Measurements from ENCODE around the gene CDC42BPA. TPM values are rescaled to one million over a fixed set of nuclear protein-coding genes. Genes with fewer than 3 reads are reported as not detected.

The CDC42BPA gene
- polyA plus RNA-seq, 1 donor (not counting 4 experiments of a cell fraction or from before 2014, with no cell fraction given), result 9.2 TPM

DNA sequence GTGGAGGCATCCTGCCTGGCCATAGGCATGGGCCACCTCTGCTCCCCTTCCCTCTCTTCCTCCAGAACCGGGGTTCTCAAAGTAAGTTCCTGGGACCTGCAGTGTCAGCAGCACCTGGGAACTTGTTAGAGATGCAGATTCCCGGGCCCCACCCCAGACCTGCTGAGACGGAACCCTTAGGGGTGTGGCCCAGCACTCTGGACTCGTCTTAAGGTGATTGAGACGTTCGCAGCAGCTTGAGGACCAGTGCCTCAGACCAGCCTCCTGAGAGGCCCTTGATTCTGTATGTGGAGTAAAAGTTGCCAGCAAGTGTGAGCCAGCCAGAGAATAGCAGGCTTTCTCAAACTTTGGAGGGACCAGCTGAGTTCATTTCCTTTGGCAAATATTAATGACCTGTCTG lies 364.0 kb downstream of the CDC42BPA start:
- dilution Hi-C loops (cut with MboI; ENCODE audit: extremely low pct_ligation_motif_present, low sequenced_read_pairs), result no loop called here
- TF ChIP-seq, protein P1, sequence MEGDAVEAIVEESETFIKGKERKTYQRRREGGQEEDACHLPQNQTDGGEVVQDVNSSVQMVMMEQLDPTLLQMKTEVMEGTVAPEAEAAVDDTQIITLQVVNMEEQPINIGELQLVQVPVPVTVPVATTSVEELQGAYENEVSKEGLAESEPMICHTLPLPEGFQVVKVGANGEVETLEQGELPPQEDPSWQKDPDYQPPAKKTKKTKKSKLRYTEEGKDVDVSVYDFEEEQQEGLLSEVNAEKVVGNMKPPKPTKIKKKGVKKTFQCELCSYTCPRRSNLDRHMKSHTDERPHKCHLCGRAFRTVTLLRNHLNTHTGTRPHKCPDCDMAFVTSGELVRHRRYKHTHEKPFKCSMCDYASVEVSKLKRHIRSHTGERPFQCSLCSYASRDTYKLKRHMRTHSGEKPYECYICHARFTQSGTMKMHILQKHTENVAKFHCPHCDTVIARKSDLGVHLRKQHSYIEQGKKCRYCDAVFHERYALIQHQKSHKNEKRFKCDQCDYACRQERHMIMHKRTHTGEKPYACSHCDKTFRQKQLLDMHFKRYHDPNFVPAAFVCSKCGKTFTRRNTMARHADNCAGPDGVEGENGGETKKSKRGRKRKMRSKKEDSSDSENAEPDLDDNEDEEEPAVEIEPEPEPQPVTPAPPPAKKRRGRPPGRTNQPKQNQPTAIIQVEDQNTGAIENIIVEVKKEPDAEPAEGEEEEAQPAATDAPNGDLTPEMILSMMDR (optimal IDR thresholded peaks at IDR 0.05 in 1 of 3, IDR thresholded peaks at IDR 0.05 in 1 of 3, conservative IDR thresholded peaks at IDR 0.05 in 1 of 3; ENCODE audit: extremely low read depth in 1 of 3, insufficient read depth in 2 of 3, low read length in 3 of 3), result no peak
- no peak for TF ChIP-seq EZH2 (IDR thresholded peaks at IDR 0.05; ENCODE audit: low read length)
- no peaks in the 10 kb centered on the region for H3K36me3 ChIP-seq (ENCODE audit: control insufficient read depth in 2 of 2, extremely low read depth in 1 of 2, insufficient read depth in 2 of 2, low read length in 2 of 2)
- DNase-seq (ENCODE audit: low read depth, low spot score) (no peak), FAIRE-seq (no peak)
- no peak overlapping the region for H3K4me3 ChIP-seq (ENCODE audit: control insufficient read depth in 2 of 3, extremely low read depth in 1 of 3, insufficient read depth in 2 of 3, low read depth in 1 of 3, low read length in 3 of 3)
- H3K9me3 ChIP-seq (ENCODE audit: control insufficient read depth, low read depth, low read length), result no peaks in the 10 kb centered on the region
- H2AFZ ChIP-seq (ENCODE audit: control insufficient read depth, low read length), result no peak overlapping the region
- H3K9ac ChIP-seq (ENCODE audit: control insufficient read depth, extremely low read depth, insufficient read depth, low read length), result no peak overlapping the region
- H3K4me2 ChIP-seq (ENCODE audit: control insufficient read depth, extremely low read depth, insufficient read depth, low read depth, low read length), result no peak overlapping the region
- no peaks in the 10 kb centered on the region for H3K9me1 ChIP-seq (ENCODE audit: control insufficient read depth, extremely low read depth, insufficient read depth, low read length)
- no peak overlapping the region for H3K27ac ChIP-seq (ENCODE audit: control insufficient read depth, insufficient read depth, low read length)
- H4K20me1 ChIP-seq (ENCODE audit: control insufficient read depth, extremely low read depth, insufficient read depth, low read length), result no peaks in the 10 kb centered on the region
- no peaks in the 10 kb centered on the region for H3K4me1 ChIP-seq (ENCODE audit: control insufficient read depth, extremely low read depth, insufficient read depth, low read length)
- no peaks in the 10 kb centered on the region for H3K27me3 ChIP-seq (ENCODE audit: control insufficient read depth, extremely low read depth, insufficient read depth, low read length)
- H3K79me2 ChIP-seq (ENCODE audit: control insufficient read depth, insufficient read depth, low read length), result no peaks in the 10 kb centered on the region

DNA sequence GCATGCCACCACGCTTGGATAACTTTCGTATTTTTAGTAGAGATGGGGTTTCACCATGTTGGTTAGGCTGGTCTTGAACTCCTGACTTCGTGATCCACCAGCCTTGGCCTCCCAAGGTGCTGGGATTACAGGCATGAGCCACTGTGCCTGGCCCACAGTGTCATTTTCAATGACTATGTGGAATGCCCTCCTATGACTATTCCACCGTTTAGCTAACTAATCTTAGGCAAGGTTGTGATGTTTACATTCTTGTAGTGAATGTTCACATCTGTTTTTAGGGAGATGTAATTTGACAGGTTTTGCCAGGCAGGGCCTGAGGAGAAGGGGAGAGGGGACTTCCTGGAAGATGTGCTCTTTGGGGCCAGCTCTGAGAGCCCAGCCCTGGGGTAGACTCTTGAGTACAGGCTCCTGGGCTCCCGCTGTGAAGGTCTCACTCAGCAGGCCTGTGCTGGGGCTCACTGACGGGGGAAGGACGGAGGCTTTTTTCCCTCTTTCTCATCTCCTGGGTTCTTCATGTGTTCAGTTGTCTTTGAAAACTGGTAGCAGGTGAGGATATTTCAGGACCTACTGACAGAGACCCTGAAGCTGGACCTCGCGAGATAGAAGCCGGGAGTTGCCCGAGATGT lies 365.0 kb downstream of the CDC42BPA start:
- H3K9me1 ChIP-seq (ENCODE audit: control insufficient read depth, extremely low read depth, insufficient read depth, low read length), result no peaks in the 10 kb centered on the region
- H4K20me1 ChIP-seq (ENCODE audit: control insufficient read depth, extremely low read depth, insufficient read depth, low read length), result no peaks in the 10 kb centered on the region
- H3K27me3 ChIP-seq (ENCODE audit: control insufficient read depth, extremely low read depth, insufficient read depth, low read length), result no peaks in the 10 kb centered on the region
- H3K79me2 ChIP-seq (ENCODE audit: control insufficient read depth, insufficient read depth, low read length), result no peaks in the 10 kb centered on the region
- dilution Hi-C loops (cut with MboI; ENCODE audit: extremely low pct_ligation_motif_present, low sequenced_read_pairs), result no loop called here
- FAIRE-seq (no peak), DNase-seq (ENCODE audit: low read depth, low spot score) (no peak)
- no peak overlapping the region for H3K4me3 ChIP-seq (ENCODE audit: control insufficient read depth in 2 of 3, extremely low read depth in 1 of 3, insufficient read depth in 2 of 3, low read depth in 1 of 3, low read length in 3 of 3)
- no peak overlapping the region for H2AFZ ChIP-seq (ENCODE audit: control insufficient read depth, low read length)
- H3K9me3 ChIP-seq (ENCODE audit: control insufficient read depth, low read depth, low read length), result no peaks in the 10 kb centered on the region
- no peaks in the 10 kb centered on the region for H3K4me1 ChIP-seq (ENCODE audit: control insufficient read depth, extremely low read depth, insufficient read depth, low read length)
- no peak overlapping the region for H3K9ac ChIP-seq (ENCODE audit: control insufficient read depth, extremely low read depth, insufficient read depth, low read length)
- no peak overlapping the region for H3K4me2 ChIP-seq (ENCODE audit: control insufficient read depth, extremely low read depth, insufficient read depth, low read depth, low read length)
- TF ChIP-seq, protein P1 (optimal IDR thresholded peaks at IDR 0.05 in 1 of 3, IDR thresholded peaks at IDR 0.05 in 1 of 3, conservative IDR thresholded peaks at IDR 0.05 in 1 of 3; ENCODE audit: extremely low read depth in 1 of 3, insufficient read depth in 2 of 3, low read length in 3 of 3), result no peak
- no peak for TF ChIP-seq EZH2 (IDR thresholded peaks at IDR 0.05; ENCODE audit: low read length)
- H3K27ac ChIP-seq (ENCODE audit: control insufficient read depth, insufficient read depth, low read length), result no peak overlapping the region
- H3K36me3 ChIP-seq (ENCODE audit: control insufficient read depth in 2 of 2, extremely low read depth in 1 of 2, insufficient read depth in 2 of 2, low read length in 2 of 2), result no peaks in the 10 kb centered on the region
